Ishikawa (cell line): ENCODE measurements around the gene TPX2.

Experiments
- EP300 ChIP-seq: IDR thresholded peaks from 2 replicates; pipeline ENCODE4 v1.6.1; 2012; ENCODE audit warnings: borderline replicate concordance
- RAD21 ChIP-seq: IDR thresholded peaks from 2 replicates; pipeline ENCODE4 v1.6.1; 2012; ENCODE audit warnings: low read depth
- TCF12 ChIP-seq: IDR thresholded peaks from 2 replicates; pipeline ENCODE4 v1.6.1; 2012; ENCODE audit warnings: low read depth
- TEAD4 ChIP-seq: IDR thresholded peaks from 2 replicates; pipeline ENCODE4 v1.6.1; 2012
- TF ChIP-seq, protein P1 (sequence below): IDR thresholded peaks from 2 replicates; pipeline ENCODE4 v1.6.1; 2012
- TF ChIP-seq, protein P2 (sequence below): IDR thresholded peaks from 2 replicates; pipeline ENCODE4 v1.6.1; 2012; ENCODE audit warnings: low read depth, mild to moderate bottlenecking

DNA sequence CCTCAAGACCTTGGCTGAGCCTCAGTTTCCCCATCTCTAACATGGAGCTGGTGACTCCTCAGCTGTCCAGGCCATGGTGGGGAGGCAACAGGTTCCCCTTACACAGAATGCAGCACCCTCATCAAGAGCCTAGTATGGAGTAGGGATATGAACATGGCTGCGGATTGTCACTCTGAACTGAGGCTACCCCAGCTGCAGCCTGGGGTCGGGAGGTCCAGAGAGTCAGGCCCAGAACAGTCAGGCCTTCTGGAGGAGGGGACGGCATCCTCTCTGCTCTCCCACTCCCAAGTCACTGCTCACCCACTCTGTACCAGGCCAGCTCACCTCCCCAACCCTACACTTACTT is 107.7 kb downstream of the TPX2 start:
- TF ChIP-seq, protein P1, sequence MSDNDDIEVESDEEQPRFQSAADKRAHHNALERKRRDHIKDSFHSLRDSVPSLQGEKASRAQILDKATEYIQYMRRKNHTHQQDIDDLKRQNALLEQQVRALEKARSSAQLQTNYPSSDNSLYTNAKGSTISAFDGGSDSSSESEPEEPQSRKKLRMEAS, result no peak
- TF ChIP-seq TEAD4 (no peak), TCF12 (no peak), RAD21 (no peak), EP300 (no peak)
- TF ChIP-seq, protein P2, sequence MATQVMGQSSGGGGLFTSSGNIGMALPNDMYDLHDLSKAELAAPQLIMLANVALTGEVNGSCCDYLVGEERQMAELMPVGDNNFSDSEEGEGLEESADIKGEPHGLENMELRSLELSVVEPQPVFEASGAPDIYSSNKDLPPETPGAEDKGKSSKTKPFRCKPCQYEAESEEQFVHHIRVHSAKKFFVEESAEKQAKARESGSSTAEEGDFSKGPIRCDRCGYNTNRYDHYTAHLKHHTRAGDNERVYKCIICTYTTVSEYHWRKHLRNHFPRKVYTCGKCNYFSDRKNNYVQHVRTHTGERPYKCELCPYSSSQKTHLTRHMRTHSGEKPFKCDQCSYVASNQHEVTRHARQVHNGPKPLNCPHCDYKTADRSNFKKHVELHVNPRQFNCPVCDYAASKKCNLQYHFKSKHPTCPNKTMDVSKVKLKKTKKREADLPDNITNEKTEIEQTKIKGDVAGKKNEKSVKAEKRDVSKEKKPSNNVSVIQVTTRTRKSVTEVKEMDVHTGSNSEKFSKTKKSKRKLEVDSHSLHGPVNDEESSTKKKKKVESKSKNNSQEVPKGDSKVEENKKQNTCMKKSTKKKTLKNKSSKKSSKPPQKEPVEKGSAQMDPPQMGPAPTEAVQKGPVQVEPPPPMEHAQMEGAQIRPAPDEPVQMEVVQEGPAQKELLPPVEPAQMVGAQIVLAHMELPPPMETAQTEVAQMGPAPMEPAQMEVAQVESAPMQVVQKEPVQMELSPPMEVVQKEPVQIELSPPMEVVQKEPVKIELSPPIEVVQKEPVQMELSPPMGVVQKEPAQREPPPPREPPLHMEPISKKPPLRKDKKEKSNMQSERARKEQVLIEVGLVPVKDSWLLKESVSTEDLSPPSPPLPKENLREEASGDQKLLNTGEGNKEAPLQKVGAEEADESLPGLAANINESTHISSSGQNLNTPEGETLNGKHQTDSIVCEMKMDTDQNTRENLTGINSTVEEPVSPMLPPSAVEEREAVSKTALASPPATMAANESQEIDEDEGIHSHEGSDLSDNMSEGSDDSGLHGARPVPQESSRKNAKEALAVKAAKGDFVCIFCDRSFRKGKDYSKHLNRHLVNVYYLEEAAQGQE, result no peak
